GM19035 (cell line): ENCODE measurements around the gene XPR1.

ENCODE experiments used
- ATAC-seq: cut with Tn5 transposase; IDR thresholded peaks from one replicate; pipeline ENCODE4 v1.9.1; 2021; ENCODE audit not compliant: unreplicated experiment

Gene XPR1

GRCh38 chr1:180631766-180632325, at the start of gene XPR1:
Gene XPR1 (plus strand): TSS chr1:180632022. CDS start chr1:180632202, 180 bp downstream.
- peak; percentile 97 for ATAC-seq

- no peak for ATAC-seq
Observed at GRCh38 chr1:180584869-180585268, 47.0 kb upstream of the XPR1 start.

- ATAC-seq, result no peak
Observed at GRCh38 chr1:180585994-180586359, 45.8 kb upstream of the XPR1 start.

- no peak for ATAC-seq
Observed at GRCh38 chr1:180586671-180587155, 45.1 kb upstream of the XPR1 start.

DNA sequence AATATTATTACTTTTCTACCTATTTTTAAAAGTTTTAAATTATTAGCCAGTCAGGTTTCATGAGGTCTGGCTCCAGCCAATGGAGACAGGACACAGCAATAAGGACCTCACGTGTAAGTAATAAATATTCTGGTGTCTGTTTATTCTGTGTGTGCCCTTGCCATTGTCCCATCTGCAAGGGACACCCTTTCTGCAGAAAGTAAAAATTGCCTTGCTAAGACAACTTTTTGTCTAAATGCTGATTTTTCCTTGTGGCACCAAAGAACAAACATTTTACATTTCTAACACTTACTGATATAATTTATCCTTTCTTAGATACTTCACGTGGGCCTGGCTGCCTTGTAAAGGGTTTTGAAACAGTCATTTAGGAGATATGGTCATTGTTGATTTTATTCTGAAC, 43.7 kb upstream of the XPR1 start:
- ATAC-seq, result no peak

- ATAC-seq, result no peak
Observed at GRCh38 chr1:180590889-180591288, 40.9 kb upstream of the XPR1 start.

DNA sequence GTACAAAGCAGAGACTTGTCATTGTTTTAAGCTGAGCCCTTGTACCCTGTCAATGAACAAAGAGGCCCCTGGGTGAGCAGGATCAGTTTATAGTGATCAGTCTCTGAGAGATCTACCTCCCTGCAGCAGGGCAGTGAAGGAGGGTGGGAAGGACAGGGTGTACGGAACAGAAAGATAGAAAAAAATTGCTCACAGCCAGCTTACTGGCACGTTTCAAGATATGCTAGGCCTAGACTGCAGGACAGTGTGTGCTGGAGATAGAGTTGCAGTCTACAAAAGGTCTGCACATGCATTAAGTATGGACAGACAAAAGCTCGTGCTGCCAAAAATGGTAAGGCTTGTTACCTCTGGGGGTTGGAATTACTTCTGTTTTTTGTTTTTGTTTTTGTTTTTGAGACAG, 38.4 kb upstream of the XPR1 start:
- ATAC-seq, result no peak

DNA sequence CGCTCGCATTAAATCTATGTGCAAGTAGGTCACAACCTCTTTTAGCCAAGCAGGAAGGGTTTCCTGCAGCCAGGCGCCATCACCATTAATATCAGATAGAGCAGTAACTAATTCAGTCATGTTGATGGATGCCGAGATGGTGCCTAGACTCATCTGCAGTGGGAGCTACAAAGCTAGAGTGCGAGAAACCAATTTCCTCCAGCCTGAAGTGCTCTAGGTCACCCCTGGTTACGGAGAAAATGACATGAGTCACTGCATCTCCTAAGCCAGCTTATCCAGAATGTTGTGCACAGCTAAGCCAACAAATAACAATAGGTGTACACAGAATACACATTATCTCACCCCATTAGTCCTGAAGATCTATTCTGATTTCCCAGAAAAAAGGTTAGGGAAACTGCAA, 37.1 kb upstream of the XPR1 start:
- no peak for ATAC-seq

DNA sequence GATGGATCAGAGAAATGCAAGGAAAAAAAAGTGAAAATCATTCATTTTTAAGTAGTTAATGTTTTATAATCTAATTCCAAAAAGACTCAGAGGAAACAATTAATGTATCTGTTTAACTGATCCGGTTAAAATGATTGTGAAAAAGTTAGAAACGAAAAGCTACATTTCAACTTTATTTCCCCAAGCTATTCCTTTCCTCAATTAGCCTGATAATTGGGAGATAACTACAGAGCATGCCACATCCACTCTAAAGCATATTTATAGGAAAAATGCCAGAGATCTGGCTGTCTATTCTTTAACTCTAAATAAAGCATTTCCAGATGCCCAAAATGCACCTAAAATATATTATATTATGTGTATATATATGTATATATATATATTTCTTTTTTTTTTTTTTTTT, 35.9 kb upstream of the XPR1 start:
- ATAC-seq, result no peak

DNA sequence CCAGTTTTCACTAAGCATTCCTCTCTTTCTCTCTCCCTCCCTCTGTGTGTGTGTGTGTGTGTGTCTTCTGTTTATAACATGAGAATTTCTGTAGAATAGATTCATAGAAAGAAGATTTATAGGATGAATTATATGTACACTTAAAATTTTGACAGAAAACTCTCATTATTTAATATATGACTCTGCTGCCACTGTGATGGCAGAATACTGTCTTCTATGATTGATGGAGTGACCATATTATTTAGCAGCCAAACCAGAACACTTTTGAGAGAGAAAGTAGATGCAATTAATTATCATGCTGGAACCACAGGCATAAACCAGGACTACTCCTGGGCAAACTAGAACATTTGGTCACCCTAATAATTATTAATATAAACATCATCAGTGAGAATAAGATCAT, 34.3 kb upstream of the XPR1 start:
- ATAC-seq, result no peak

DNA sequence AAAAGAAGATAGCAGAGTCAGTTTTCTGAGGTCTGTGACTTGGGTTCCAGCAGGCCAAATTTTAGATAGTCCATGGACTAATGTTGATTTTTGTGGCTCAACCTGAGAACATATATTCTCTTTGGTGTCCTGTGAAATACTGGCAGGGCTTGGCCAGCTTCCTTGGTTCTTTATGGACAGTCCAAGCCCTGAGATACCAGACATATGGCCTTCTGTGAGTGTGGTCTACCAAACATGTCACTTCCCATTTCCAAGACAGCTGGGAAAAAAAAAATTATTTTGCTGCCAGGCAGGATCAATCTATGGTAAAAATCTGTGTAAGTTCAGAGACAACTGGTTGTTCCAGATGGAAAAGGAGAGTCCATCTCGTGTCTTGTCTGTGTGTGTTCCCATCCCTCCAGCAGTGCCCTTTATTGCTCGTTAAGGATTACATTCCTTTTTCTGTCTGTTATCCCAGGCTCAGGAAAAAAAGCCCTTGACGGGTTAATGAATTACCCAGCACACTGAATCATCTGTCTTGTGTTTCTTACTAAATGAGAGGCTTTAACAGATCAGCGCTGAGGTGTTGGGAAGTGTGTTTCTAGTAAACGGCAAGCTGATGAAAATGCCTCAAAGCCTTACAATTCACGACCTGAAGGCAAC, 33.4 kb upstream of the XPR1 start:
- ATAC-seq, result no peak

GRCh38 chr1:180600343-180600742, 31.5 kb upstream of the XPR1 start:
- no peak for ATAC-seq

DNA sequence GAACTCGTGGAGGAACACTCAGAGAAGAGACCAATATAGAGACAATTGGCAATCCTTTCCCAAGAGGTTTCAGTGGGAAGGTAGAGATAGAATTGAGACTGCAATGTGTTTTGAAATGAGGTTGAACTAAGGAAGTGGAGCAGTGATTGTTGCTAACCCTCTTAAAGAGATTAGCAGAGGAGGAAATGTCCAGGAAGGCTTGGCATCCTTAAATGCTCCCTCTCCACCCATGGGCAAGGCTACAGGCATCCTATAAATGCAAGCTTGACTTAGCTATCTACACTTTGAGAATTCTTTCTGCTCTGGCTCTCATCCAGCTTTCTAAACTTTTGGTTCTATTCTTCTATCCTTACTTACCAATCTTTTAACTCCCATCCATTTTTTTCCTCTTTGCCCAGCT, 30.3 kb upstream of the XPR1 start:
- no peak for ATAC-seq

GRCh38 chr1:180603223-180603849, 28.5 kb upstream of the XPR1 start:
- no peak for ATAC-seq

GRCh38 chr1:180603850-180604226, 28.0 kb upstream of the XPR1 start:
- no peak for ATAC-seq

- ATAC-seq, result no peak
Observed at GRCh38 chr1:180606155-180606554, 25.7 kb upstream of the XPR1 start.

GRCh38 chr1:180609643-180610555, 21.9 kb upstream of the XPR1 start:
- ATAC-seq, result no peak

GRCh38 chr1:180610556-180611015, 21.2 kb upstream of the XPR1 start:
- no peak for ATAC-seq

DNA sequence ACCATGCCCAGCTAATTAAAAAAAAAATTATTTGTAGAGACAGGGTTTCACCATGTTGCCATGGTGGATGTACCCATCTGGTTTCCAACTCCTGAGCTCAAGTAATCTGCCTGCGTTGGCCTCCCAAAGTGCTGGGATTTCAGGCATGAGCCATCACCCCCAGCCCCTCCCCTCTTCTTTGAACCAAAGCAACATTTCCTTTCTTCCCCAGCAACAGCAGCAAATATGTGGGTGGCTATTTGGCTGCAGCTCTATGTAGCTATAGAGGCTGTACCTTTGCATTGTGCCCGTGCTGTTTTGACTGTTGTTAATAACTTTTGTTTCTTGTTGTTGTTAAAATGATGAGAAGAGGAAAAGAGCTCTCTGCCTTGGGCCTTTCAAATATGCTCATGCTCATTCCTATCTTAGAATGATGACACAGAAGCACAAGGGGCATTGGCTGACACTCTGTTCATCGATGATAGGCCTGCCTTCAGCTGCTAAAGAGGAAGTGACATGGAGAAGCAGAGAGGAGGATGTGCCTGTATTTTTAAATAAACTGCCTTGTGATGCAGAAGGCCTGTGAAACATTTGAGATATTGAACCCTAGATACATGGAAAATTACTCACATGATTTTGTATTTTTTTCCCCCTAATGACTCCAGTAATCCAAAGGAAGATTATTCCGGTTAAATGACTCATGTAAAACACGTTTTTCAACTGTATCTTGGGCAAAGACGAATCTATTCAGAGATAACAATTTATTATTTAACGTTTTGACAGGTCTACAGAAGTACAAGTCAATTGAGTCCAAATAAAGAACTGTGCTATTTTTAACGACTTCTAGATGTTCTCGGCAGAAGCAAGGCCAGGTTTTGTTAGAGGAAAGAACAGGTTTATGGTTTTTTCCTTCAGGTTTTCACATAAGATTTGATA, 20.5 kb upstream of the XPR1 start:
- no peak for ATAC-seq

- no peak for ATAC-seq
Observed at GRCh38 chr1:180612632-180613031, 19.2 kb upstream of the XPR1 start.
